Limb (tissue), 2 donors: ENCODE data around the gene FYTTD1.

ENCODE experiments used
- DNase-seq, 2 donors: peaks; one replicate each; pipeline ENCODE4 v3.0.0-alpha.2; 2016; ENCODE audit errors: extremely low spot score in 2 of 2

The FYTTD1 gene

GRCh38 chr3:197791892-197792647, 42.4 kb downstream of the FYTTD1 start:
- DNase-seq = no peak

GRCh38 chr3:197793247-197793646, 43.6 kb downstream of the FYTTD1 start:
- DNase-seq = no peak

- DNase-seq = no peak
Measured at GRCh38 chr3:197794115-197794514, 44.4 kb downstream of the FYTTD1 start.

- no peak for DNase-seq
Measured at GRCh38 chr3:197795200-197795599, 45.5 kb downstream of the FYTTD1 start.

- no peak for DNase-seq
Measured at GRCh38 chr3:197796087-197796486, 46.4 kb downstream of the FYTTD1 start.

GRCh38 chr3:197798863-197799262, 49.2 kb downstream of the FYTTD1 start:
- no peak for DNase-seq

- DNase-seq = no peak
Measured at GRCh38 chr3:197800379-197800778, 50.7 kb downstream of the FYTTD1 start.

GRCh38 chr3:197801891-197802778, 52.5 kb downstream of the FYTTD1 start:
- DNase-seq = no peak

GRCh38 chr3:197802779-197803459, 53.2 kb downstream of the FYTTD1 start:
- no peak for DNase-seq

GRCh38 chr3:197804511-197804910, 54.8 kb downstream of the FYTTD1 start:
- no peak for DNase-seq

- no peak for DNase-seq
Measured at GRCh38 chr3:197807969-197808587, 58.4 kb downstream of the FYTTD1 start.

GRCh38 chr3:197809356-197810020, 59.8 kb downstream of the FYTTD1 start:
- DNase-seq = no peak

GRCh38 chr3:197810901-197811300, 61.2 kb downstream of the FYTTD1 start:
- DNase-seq = no peak

- DNase-seq = peak in 1 of 2 donors; percentile 32
Measured at GRCh38 chr3:197811343-197811742, 61.7 kb downstream of the FYTTD1 start.

GRCh38 chr3:197814372-197814771, 64.7 kb downstream of the FYTTD1 start:
- DNase-seq = no peak

- DNase-seq = no peak
Measured at GRCh38 chr3:197820550-197821335, 71.1 kb downstream of the FYTTD1 start.

GRCh38 chr3:197829397-197830045, 79.8 kb downstream of the FYTTD1 start:
- DNase-seq = no peak

- DNase-seq = no peak
Measured at GRCh38 chr3:197830308-197830966, 80.8 kb downstream of the FYTTD1 start.

GRCh38 chr3:197830967-197831313, 81.3 kb downstream of the FYTTD1 start:
- no peak for DNase-seq
